H9 (cell line): ENCODE measurements around the gene PIAS1. TPM values are rescaled to one million over a fixed set of nuclear protein-coding genes. Genes with fewer than 3 reads are reported as not detected.
A peak's percentile ranks its signal among the peaks of the same experiment; 100 is the strongest.

Source experiments
- DNase-seq: peaks from one replicate; pipeline ENCODE4 v3.0.0-alpha.2; 2017
- H2AFZ ChIP-seq: one replicate; pipeline ENCODE4 v1.6.1; 2013; ENCODE audit warnings: mild to moderate bottlenecking, low read length, control low read depth, moderate library complexity
- H2AK5ac ChIP-seq: 2 replicates; pipeline ENCODE4 v1.6.1; 2013; ENCODE audit warnings: low read length, control low read depth, mixed read lengths; ENCODE audit not compliant: insufficient read length
- H2BK120ac ChIP-seq: one replicate; pipeline ENCODE4 v1.6.1; 2013; ENCODE audit warnings: low read depth, mild to moderate bottlenecking, low read length, control low read depth, inconsistent platforms; ENCODE audit not compliant: poor library complexity, severe bottlenecking
- H2BK12ac ChIP-seq: 2 replicates; pipeline ENCODE4 v1.6.1; 2013; ENCODE audit warnings: low read length, control low read depth, mixed read lengths, low read depth; ENCODE audit not compliant: insufficient read length
- H2BK15ac ChIP-seq: 2 replicates; pipeline ENCODE4 v1.6.1; 2013; ENCODE audit warnings: low read depth, low read length, control low read depth
- H2BK20ac ChIP-seq: one replicate; pipeline ENCODE4 v1.6.1; 2013; ENCODE audit warnings: low read depth, mild to moderate bottlenecking, low read length, control low read depth, inconsistent platforms; ENCODE audit not compliant: poor library complexity, severe bottlenecking
- H2BK5ac ChIP-seq: 2 replicates; pipeline ENCODE4 v1.6.1; 2013; ENCODE audit warnings: low read length, control low read depth, mixed read lengths; ENCODE audit not compliant: insufficient read length
- H3K14ac ChIP-seq: 2 replicates; pipeline ENCODE4 v1.6.1; 2013; ENCODE audit warnings: low read length, control low read depth; ENCODE audit not compliant: insufficient read depth
- H3K18ac ChIP-seq: 2 replicates; pipeline ENCODE4 v1.6.1; 2013; ENCODE audit warnings: low read depth, mild to moderate bottlenecking, mixed read lengths, low read length, control low read depth; ENCODE audit not compliant: insufficient read length
- H3K23ac ChIP-seq: 2 replicates; pipeline ENCODE4 v1.6.1; 2013; ENCODE audit warnings: low read length, control low read depth, mixed read lengths, low read depth; ENCODE audit not compliant: insufficient read length
- H3K23me2 ChIP-seq: 2 replicates; pipeline ENCODE4 v1.6.1; 2013; ENCODE audit warnings: low read depth, mild to moderate bottlenecking, mixed read lengths, low read length, control low read depth; ENCODE audit not compliant: insufficient read length, poor library complexity, severe bottlenecking
- H3K27ac ChIP-seq: 2 replicates; pipeline ENCODE4 v1.5.1; 2013; ENCODE audit warnings: low read length, control low read depth, mixed read lengths, low read depth; ENCODE audit not compliant: insufficient read length
- H3K27me3 ChIP-seq: 2 replicates; pipeline ENCODE4 v1.6.1; 2013; ENCODE audit warnings: low read length, control low read depth, inconsistent platforms; ENCODE audit not compliant: insufficient read depth
- H3K4ac ChIP-seq: 2 replicates; pipeline ENCODE4 v1.6.1; 2013; ENCODE audit warnings: low read depth, mild to moderate bottlenecking, control low read depth, inconsistent platforms, low read length, moderate library complexity
- H3K4me1 ChIP-seq: 2 replicates; pipeline ENCODE4 v1.6.1; 2013; ENCODE audit warnings: low read length, control low read depth, inconsistent platforms; ENCODE audit not compliant: insufficient read depth
- H3K4me2 ChIP-seq: 2 replicates; pipeline ENCODE4 v1.6.1; 2013; ENCODE audit warnings: low read length, control low read depth, mixed read lengths; ENCODE audit not compliant: insufficient read length, insufficient read depth
- H3K56ac ChIP-seq: 2 replicates; pipeline ENCODE4 v1.6.1; 2013; ENCODE audit warnings: low read depth, mild to moderate bottlenecking, mixed read lengths, low read length, control low read depth; ENCODE audit not compliant: insufficient read length
- H3K79me1 ChIP-seq: 2 replicates; pipeline ENCODE4 v1.6.1; 2013; ENCODE audit warnings: low read depth, mild to moderate bottlenecking, moderate library complexity, low read length, control low read depth, inconsistent platforms; ENCODE audit not compliant: insufficient read depth, poor library complexity, severe bottlenecking
- H3K79me2 ChIP-seq: 2 replicates; pipeline ENCODE4 v1.6.1; 2013; ENCODE audit warnings: low read length, control low read depth, inconsistent platforms; ENCODE audit not compliant: insufficient read depth
- H3K9ac ChIP-seq: 2 replicates; pipeline ENCODE4 v1.6.1; 2013; ENCODE audit warnings: low read length, control low read depth, mixed read lengths; ENCODE audit not compliant: insufficient read length; ENCODE audit errors: extremely low read depth
- H3K9me3 ChIP-seq: one replicate; pipeline ENCODE4 v1.6.1; 2013; ENCODE audit warnings: low read depth, low read length, inconsistent platforms; ENCODE audit not compliant: control insufficient read depth
- H3T11ph ChIP-seq: one replicate; pipeline ENCODE4 v1.6.1; 2013; ENCODE audit warnings: mild to moderate bottlenecking, low read length, control low read depth, inconsistent platforms
- H4K20me1 ChIP-seq: one replicate; pipeline ENCODE4 v1.6.1; 2013; ENCODE audit not compliant: control insufficient read depth, insufficient read length, insufficient read depth
- H4K5ac ChIP-seq: 2 replicates; pipeline ENCODE4 v1.6.1; 2013; ENCODE audit warnings: low read depth, mild to moderate bottlenecking, mixed read lengths, low read length, control low read depth; ENCODE audit not compliant: insufficient read length
- H4K8ac ChIP-seq: replicated peaks from 2 replicates; pipeline ENCODE4 v1.6.1; 2013; ENCODE audit warnings: low read length, control low read depth, mixed read lengths, low read depth; ENCODE audit not compliant: insufficient read length
- H4K91ac ChIP-seq: 2 replicates; pipeline ENCODE4 v1.6.1; 2013; ENCODE audit warnings: low read depth, mild to moderate bottlenecking, moderate library complexity, mixed read lengths, low read length, control low read depth; ENCODE audit not compliant: insufficient read length
- H3K27ac Mint-ChIP-seq, 3 experiments: 2 replicates in 2 of 3; 3 replicates in 1 of 3; pipeline ENCODE4 v1.8.0; 2020 to 2021; ENCODE audit warnings: mixed read lengths in 3 of 3, mild to moderate bottlenecking in 1 of 3, moderate library complexity in 1 of 3
- H3K27me3 Mint-ChIP-seq: 2 replicates; pipeline ENCODE4 v1.8.0; 2021; ENCODE audit warnings: low read depth, mild to moderate bottlenecking, moderate library complexity, mixed read lengths
- H3K36me3 Mint-ChIP-seq, 3 experiments: 2 replicates in 2 of 3; 3 replicates in 1 of 3; pipeline ENCODE4 v1.8.0; 2020 to 2021; ENCODE audit warnings: low read depth in 3 of 3, mixed read lengths in 3 of 3; ENCODE audit not compliant: insufficient read depth in 1 of 3
- H3K4me1 Mint-ChIP-seq, 2 experiments: 2 replicates each; pipeline ENCODE4 v1.8.0; 2020; ENCODE audit warnings: mixed read lengths in 2 of 2
- H3K4me3 Mint-ChIP-seq, 2 experiments: 2 replicates in 1 of 2; 3 replicates in 1 of 2; pipeline ENCODE4 v1.8.0; 2020 to 2021; ENCODE audit warnings: mild to moderate bottlenecking in 2 of 2, mixed read lengths in 2 of 2, moderate library complexity in 1 of 2
- H3K9me3 Mint-ChIP-seq, 2 experiments: 2 replicates in 1 of 2; 3 replicates in 1 of 2; pipeline ENCODE4 v1.8.0; 2020; ENCODE audit warnings: mild to moderate bottlenecking in 2 of 2, mixed read lengths in 2 of 2, moderate library complexity in 1 of 2
- WGBS: extraction: QIAGEN DNeasy Blood & Tissue Kit; methylation state at CpG from one replicate; pipeline ENCODE4 v1.1.7; 2013; ENCODE audit warnings: missing lambda C conversion rate, low lambda C conversion rate, mixed read lengths; ENCODE audit not compliant: insufficient read length; ENCODE audit errors: extremely low coverage; 5-methylcytosine and 5-hydroxymethylcytosine counted together
- total RNA-seq: library from RNA; stranded (reverse); gene quantifications from 2 replicates; pipeline ENCODE4 v1.2.1, GENCODE V29; 2021
- TF ChIP-seq, protein P1 (sequence below): fragments of 200-600 bp; sonication (generic); conservative IDR thresholded peaks from 3 replicates; pipeline ENCODE4 v1.8.0; 2021; ENCODE audit warnings: antibody characterized with exemption, mild to moderate bottlenecking

Gene PIAS1
- total RNA-seq, 1 experiment from 2014 or later, result 31.1 TPM

- no peak overlapping the region for H3K14ac ChIP-seq
- Mint-ChIP-seq H3K9me3 (no peaks in the 10 kb centered on the region), H3K27ac (peak overlapping the region in 2 of 3 experiments; percentile 62 to 76; a peak in 3 of 7 replicates), H3K36me3 (peaks cover 5 to 18% (median 13%) of the 10 kb centered on the region in 3 experiments; a peak in 6 of 7 replicates), H3K27me3 (no peaks in the 10 kb centered on the region; the same call in 1 of the 2 replicates), H3K4me1 (peaks cover 23 to 39% of the 10 kb centered on the region in 2 experiments), H3K4me3 (no peak overlapping the region)
- H2BK15ac ChIP-seq, result no peak overlapping the region
- no peak overlapping the region for H4K91ac ChIP-seq
- no CpG with 5 or more reads among the region's 13 CpGs for WGBS
- peaks cover 4% of the 10 kb centered on the region for H3K79me1 ChIP-seq
- no peaks in the 10 kb centered on the region for H3K9me3 ChIP-seq
- H3K4me2 ChIP-seq, result no peak overlapping the region
- H3K23me2 ChIP-seq, result no peaks in the 10 kb centered on the region
- no peak overlapping the region; the same call in 1 of the 2 replicates for H3K4ac ChIP-seq
- no peak overlapping the region for H3K9ac ChIP-seq
- H4K8ac ChIP-seq, result no peak overlapping the region
- peaks cover 2% of the 10 kb centered on the region for H4K20me1 ChIP-seq
- no peaks in the 10 kb centered on the region for H3K79me2 ChIP-seq
- TF ChIP-seq, protein P1, sequence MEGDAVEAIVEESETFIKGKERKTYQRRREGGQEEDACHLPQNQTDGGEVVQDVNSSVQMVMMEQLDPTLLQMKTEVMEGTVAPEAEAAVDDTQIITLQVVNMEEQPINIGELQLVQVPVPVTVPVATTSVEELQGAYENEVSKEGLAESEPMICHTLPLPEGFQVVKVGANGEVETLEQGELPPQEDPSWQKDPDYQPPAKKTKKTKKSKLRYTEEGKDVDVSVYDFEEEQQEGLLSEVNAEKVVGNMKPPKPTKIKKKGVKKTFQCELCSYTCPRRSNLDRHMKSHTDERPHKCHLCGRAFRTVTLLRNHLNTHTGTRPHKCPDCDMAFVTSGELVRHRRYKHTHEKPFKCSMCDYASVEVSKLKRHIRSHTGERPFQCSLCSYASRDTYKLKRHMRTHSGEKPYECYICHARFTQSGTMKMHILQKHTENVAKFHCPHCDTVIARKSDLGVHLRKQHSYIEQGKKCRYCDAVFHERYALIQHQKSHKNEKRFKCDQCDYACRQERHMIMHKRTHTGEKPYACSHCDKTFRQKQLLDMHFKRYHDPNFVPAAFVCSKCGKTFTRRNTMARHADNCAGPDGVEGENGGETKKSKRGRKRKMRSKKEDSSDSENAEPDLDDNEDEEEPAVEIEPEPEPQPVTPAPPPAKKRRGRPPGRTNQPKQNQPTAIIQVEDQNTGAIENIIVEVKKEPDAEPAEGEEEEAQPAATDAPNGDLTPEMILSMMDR, result no peak
- no peak overlapping the region for H2AFZ ChIP-seq
- DNase-seq, result no peak
- no peak overlapping the region for H3K18ac ChIP-seq
- no peak overlapping the region for H2BK12ac ChIP-seq
- no peak overlapping the region for H3K27ac ChIP-seq
- no peak overlapping the region for H2BK5ac ChIP-seq
- H3K4me1 ChIP-seq, result peaks cover 11% of the 10 kb centered on the region
- H3K56ac ChIP-seq, result no peak overlapping the region
- H2BK20ac ChIP-seq, result no peak overlapping the region
- H3T11ph ChIP-seq, result no peak overlapping the region
- H2AK5ac ChIP-seq, result no peak overlapping the region
- no peaks in the 10 kb centered on the region for H3K27me3 ChIP-seq
- H4K5ac ChIP-seq, result no peak overlapping the region
- no peak overlapping the region for H2BK120ac ChIP-seq
- H3K23ac ChIP-seq, result no peak overlapping the region
These were observed 155.8 kb downstream of the PIAS1 start for GRCh38 chr15:68209735-68210408.
